ENCODE measurements around the gene ELOB.

The ELOB gene

GRCh38 chr16:2767140-2767731, 9.8 kb downstream of the ELOB start:
- DNase-seq (ENCODE audit: low spot score), result no peak

- no peak for DNase-seq (ENCODE audit: low spot score)
Observed at GRCh38 chr16:2766430-2767139, 10.5 kb downstream of the ELOB start.

- DNase-seq (ENCODE audit: low spot score), result no peak
Observed at GRCh38 chr16:2765462-2766404, 11.3 kb downstream of the ELOB start.

- no peak for DNase-seq (ENCODE audit: low spot score)
Observed at GRCh38 chr16:2764718-2765117, 12.4 kb downstream of the ELOB start.

GRCh38 chr16:2763173-2763572, 13.9 kb downstream of the ELOB start:
- no peak for DNase-seq (ENCODE audit: low spot score)

GRCh38 chr16:2762711-2763110, 14.4 kb downstream of the ELOB start:
- DNase-seq (ENCODE audit: low spot score), result no peak

- no peak for DNase-seq (ENCODE audit: low spot score)
Observed at GRCh38 chr16:2761886-2762583, 15.0 kb downstream of the ELOB start.

- DNase-seq (ENCODE audit: low spot score), result no peak
Observed at GRCh38 chr16:2761472-2761871, 15.6 kb downstream of the ELOB start.

- no peak for DNase-seq (ENCODE audit: low spot score)
Observed at GRCh38 chr16:2757344-2757743, 19.7 kb downstream of the ELOB start.

- no peak for DNase-seq (ENCODE audit: low spot score)
Observed at GRCh38 chr16:2756288-2757015, 20.6 kb downstream of the ELOB start.

- no peak for DNase-seq (ENCODE audit: low spot score)
Observed at GRCh38 chr16:2755158-2755557, 21.9 kb downstream of the ELOB start.

GRCh38 chr16:2753733-2754020, 23.4 kb downstream of the ELOB start:
- DNase-seq (ENCODE audit: low spot score), result no peak

- DNase-seq (ENCODE audit: low spot score), result no peak
Observed at GRCh38 chr16:2752850-2753732, 24.0 kb downstream of the ELOB start.

- peak; percentile 95 for DNase-seq (ENCODE audit: low spot score)
Observed at GRCh38 chr16:2752035-2752849, 24.8 kb downstream of the ELOB start, which contains the start of gene SRRM2. Gene SRRM2, plus strand, starts transcription at chr16:2752638. Its CDS starts 3,727 bp downstream, at chr16:2756365.

- peak; percentile 20 for DNase-seq (ENCODE audit: low spot score)
Observed at GRCh38 chr16:2751577-2752034, 25.5 kb downstream of the ELOB start.

- no peak for DNase-seq (ENCODE audit: low spot score)
Observed at GRCh38 chr16:2749936-2750335, 27.1 kb downstream of the ELOB start.

- DNase-seq (ENCODE audit: low spot score), result no peak
Observed at GRCh38 chr16:2749476-2749875, 27.6 kb downstream of the ELOB start.

- DNase-seq (ENCODE audit: low spot score), result no peak
Observed at GRCh38 chr16:2748757-2749455, 28.2 kb downstream of the ELOB start.

GRCh38 chr16:2745961-2746360, 31.1 kb downstream of the ELOB start:
- DNase-seq (ENCODE audit: low spot score), result no peak
